ENCODE data around the gene CHST12.
A peak's percentile ranks its signal among the peaks of the same experiment; 100 is the strongest.
"Not testable (repeated sequence)": the region's sequence is repeated elsewhere in the genome, so short reads cannot be mapped to it uniquely, and the experiment has no call there.

CHST12 gene

DNA sequence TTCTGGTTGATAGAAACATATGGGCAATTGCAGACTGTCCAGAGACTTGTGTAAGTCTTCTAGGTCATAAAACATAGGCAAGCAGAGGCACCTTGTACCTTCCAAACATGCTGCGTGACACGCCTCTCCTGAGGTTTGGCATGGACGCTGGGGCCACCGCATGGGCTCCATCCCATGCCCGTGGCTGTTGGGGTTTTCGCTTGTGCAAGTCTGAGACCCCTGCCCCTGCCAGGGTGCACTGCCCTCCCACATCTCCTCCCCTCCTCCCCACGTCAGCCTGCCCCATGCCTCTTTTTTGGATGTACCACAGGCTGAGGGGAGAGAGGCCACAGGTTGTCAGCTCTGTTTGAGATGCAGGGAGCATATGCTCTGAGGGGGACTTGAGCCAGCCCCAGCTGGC is 29.8 kb upstream of the CHST12 start:
- Mint-ChIP-seq H3K4me3 (no peak overlapping the region), H3K36me3 (peaks cover 78% of the 10 kb centered on the region), H3K27ac (no peak overlapping the region), H3K4me1 (peaks cover 10% of the 10 kb centered on the region), H3K9me3 (no peaks in the 10 kb centered on the region), H3K27me3 (no peaks in the 10 kb centered on the region)
- ATAC-seq, result no peak

DNA sequence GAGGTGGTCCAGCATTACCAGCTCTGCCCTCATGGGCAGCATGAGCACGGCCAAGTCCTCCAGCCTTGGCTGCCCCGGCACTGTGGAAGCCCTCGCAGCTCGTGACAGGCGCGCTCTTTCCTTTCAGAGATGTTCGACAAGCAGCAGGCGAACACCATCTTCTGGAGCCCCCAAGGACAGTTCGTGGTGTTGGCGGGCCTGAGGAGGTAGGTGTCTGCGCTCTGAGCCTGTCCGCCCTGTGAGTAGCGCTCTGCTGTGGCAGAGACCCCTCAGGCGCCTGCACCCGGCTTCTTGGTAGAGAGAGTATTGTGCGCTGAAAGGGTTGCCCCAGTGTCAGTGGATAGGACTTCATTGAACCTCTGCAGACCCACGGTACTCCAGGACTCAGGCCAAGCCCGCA is 29.0 kb upstream of the CHST12 start:
- no peak for ATAC-seq
- no peaks in the 10 kb centered on the region for H3K9me3 Mint-ChIP-seq
- peaks cover 78% of the 10 kb centered on the region for H3K36me3 Mint-ChIP-seq

DNA sequence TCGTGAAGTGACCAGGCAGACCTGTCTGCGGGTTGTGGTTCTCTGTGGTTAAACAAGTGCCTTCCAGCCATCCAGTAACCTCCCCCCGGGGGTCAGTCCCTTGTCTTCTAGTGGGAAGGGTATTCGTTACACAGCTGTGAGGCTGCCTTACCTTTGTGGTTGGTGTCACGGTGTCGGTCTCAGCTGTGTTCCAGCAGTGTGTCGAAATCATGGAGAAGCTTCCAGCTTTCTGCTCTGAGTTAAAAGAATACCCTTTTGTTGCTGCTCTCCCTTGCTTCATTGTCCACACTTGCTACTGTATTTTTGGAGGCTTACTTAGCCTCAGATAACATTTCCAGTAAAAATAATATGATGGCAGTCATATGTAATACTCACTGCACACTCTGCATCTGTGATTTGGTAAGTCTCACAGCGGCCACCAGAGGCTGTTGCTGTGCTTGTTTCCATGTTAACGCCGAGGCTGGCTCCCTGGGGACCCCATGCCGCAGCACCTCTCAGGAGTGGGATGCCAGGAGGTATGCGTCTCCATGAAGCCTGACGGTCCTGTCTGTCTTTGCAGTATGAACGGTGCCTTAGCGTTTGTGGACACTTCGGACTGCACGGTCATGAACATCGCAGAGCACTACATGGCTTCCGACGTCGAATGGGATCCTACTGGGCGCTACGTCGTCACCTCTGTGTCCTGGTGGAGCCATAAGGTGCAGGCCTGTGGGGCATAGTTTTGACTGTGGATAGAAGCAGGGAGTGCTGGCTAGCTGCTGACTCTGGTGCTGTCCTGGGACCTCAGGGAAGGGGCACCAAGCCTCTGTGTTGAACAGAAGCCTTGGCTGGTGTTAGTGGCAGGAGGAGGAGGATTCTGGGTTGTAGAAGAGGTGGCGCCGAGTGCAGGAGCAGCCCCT is 28.3 kb upstream of the CHST12 start:
- Mint-ChIP-seq H3K9me3 (no peaks in the 10 kb centered on the region), H3K4me3 (no peak overlapping the region), H3K36me3 (peaks cover 83% of the 10 kb centered on the region), H3K4me1 (peaks cover 10% of the 10 kb centered on the region), H3K27me3 (no peaks in the 10 kb centered on the region), H3K27ac (no peak overlapping the region)
- ATAC-seq, result no peak

More for the DNA sequence above, 29.0 kb upstream of the CHST12 start:
- peaks cover 10% of the 10 kb centered on the region for H3K4me1 Mint-ChIP-seq
- H3K27ac Mint-ChIP-seq, result no peak overlapping the region
- no peaks in the 10 kb centered on the region for H3K27me3 Mint-ChIP-seq
- H3K4me3 Mint-ChIP-seq, result no peak overlapping the region

DNA sequence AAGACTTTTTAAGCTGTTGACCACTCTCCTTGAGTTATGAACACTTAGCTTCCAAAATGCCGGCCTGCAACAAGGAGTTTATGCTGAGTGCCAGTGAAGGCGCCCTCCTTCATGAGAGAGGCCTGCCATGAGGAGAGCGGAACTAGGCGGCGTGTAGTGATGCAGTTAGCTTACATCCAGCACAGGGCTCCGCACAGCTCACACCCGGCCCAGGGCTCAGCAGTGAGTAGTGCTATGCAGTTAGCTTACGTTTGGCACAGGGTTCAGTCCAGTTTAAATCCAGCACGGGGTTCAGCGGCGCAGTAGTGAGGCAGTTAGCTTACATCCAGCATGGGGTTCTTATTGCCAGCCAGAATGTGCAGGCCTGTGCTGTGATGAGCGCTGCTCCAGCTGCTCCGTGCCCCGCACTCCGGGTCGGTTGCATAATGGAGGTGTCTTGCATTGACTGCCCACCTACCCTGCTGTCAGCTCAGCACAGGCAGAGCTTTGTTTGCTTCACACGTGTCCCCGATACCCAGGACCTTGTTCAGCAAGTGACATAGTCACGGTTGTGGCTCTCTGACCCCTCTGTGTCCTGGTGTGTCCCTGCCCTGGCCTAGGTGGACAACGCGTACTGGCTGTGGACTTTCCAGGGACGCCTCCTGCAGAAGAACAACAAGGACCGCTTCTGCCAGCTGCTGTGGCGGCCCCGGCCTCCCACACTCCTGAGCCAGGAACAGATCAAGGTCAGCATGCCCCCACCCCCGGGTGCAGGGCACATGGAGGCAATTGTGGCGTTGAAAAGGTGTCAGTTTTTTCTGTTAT is 26.9 kb upstream of the CHST12 start:
- peaks cover 92% of the 10 kb centered on the region for H3K36me3 Mint-ChIP-seq
- peaks cover 10% of the 10 kb centered on the region for H3K4me1 Mint-ChIP-seq
- H3K4me3 Mint-ChIP-seq, result no peak overlapping the region
- no peak for ATAC-seq
- no peaks in the 10 kb centered on the region for H3K9me3 Mint-ChIP-seq
- peak overlapping the region; percentile 46 for H3K27ac Mint-ChIP-seq
- H3K27me3 Mint-ChIP-seq, result no peaks in the 10 kb centered on the region

DNA sequence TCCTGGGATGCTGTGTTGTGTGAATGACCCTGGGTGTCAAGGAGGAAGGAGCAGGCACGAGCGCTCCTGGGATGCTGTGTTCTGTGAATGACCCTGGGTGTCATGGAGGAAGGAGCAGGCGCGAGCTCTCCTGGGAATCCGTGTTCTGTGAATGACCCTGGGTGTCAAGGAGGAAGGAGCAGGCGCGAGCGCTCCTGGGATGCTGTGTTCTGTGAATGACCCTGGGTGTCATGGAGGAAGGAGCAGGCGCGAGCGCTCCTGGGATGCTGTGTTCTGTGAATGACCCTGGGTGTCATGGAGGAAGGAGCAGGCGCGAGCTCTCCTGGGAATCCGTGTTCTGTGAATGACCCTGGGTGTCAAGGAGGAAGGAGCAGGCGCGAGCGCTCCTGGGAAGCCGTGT is 25.9 kb upstream of the CHST12 start:
- not testable (repeated sequence) for H3K27me3 Mint-ChIP-seq, H3K9me3 Mint-ChIP-seq, ATAC-seq, H3K4me3 Mint-ChIP-seq, H3K4me1 Mint-ChIP-seq
- H3K27ac Mint-ChIP-seq, result peak overlapping the region; percentile 46
- peaks cover 92% of the 10 kb centered on the region for H3K36me3 Mint-ChIP-seq

DNA sequence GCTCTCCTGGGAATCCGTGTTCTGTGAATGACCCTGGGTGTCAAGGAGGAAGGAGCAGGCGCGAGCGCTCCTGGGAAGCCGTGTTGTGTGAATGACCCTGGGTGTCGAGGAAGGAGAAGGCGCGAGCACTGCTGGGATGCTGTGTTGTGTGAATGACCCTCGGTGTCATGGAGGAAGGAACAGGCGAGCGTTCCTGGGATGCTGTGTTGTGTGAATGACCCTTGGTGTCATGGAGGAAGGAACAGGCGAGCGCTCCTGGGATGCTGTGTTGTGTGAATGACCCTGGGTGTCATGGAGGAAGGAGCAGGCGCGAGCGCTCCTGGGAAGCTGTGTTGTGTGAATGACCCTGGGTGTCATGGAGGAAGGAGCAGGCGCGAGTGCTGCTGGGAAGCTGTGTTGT is 25.3 kb upstream of the CHST12 start:
- not testable (repeated sequence) for H3K9me3 Mint-ChIP-seq, H3K4me3 Mint-ChIP-seq

DNA sequence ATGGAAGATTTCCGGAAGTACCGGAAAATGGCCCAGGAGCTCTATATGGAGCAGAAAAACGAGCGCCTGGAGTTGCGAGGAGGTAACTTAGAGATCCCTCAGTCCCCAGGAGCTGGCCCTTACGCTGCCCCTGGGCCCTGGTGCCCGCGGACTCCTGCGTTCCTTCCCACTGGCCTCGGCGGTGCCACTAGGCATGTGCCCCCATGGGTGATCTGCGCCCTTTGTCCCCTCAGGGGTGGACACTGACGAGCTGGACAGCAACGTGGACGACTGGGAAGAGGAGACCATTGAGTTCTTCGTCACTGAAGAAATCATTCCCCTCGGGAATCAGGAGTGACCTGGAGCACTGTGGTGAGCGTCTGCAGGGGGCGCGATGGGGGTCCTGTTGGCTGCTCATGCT is 24.2 kb upstream of the CHST12 start:
- Mint-ChIP-seq H3K27me3 (no peaks in the 10 kb centered on the region), H3K4me1 (peaks cover 10% of the 10 kb centered on the region), H3K27ac (no peak overlapping the region), H3K36me3 (peaks cover 88% of the 10 kb centered on the region), H3K9me3 (no peaks in the 10 kb centered on the region), H3K4me3 (no peak overlapping the region)
- no peak for ATAC-seq

More for the DNA sequence above, 25.3 kb upstream of the CHST12 start:
- peaks cover 89% of the 10 kb centered on the region for H3K36me3 Mint-ChIP-seq
- not testable (repeated sequence) for H3K4me1 Mint-ChIP-seq, ATAC-seq, H3K27me3 Mint-ChIP-seq, H3K27ac Mint-ChIP-seq

DNA sequence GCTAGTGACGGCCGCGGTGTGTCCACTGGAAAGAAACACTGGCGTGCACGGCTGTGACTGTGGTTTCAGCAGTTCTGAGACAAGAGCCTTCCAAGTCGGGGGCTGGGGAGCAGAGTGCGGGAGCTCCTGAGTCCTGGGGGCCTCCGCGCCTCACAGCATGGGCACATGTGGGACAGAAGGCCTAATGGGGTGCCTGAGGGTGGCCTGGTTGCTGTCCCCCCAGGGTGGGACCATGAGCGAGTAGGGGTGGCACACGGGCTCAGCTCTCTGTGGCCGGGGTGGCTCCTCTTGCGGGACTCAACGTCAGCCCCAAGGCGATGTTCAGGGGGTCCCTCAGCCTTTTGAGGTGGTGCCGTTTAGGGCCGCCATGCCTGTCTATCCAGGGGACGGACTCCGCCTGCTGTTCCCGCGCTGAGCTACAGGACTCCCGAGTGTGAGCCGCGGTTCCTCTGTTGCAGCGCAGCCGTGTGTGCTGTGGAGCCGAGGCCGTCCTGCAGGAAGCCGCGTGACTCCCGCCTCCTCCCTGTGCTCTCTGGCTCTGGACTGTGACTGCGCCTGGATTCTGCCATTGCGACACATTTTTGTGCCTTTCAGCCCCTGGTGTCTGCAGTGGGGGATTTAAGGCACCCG is 23.5 kb upstream of the CHST12 start:
- Mint-ChIP-seq H3K27me3 (no peaks in the 10 kb centered on the region), H3K4me1 (peaks cover 14% of the 10 kb centered on the region), H3K27ac (no peak overlapping the region), H3K9me3 (no peaks in the 10 kb centered on the region), H3K4me3 (no peak overlapping the region), H3K36me3 (peaks cover 88% of the 10 kb centered on the region)
- no peak for ATAC-seq

DNA sequence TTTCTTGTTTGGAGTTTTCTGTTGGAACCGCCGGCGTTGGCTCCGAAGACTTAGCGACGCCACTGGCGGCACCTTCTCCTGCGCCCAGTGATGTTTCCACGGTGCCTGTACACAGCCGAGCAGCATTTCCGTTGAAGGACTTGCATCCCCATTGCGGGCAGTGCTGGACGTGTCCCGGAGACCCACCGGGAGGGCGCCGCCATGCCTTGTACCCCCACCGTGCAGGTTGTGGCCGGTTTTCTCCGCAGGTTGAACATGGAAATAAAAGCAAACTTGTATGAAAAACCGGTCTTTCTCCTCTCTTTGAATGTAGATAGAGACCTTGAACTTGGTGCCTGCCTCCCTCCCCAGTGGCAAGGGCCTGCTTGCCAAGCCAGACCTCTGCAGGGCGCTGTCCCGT is 22.9 kb upstream of the CHST12 start:
- ATAC-seq, result no peak
- no peaks in the 10 kb centered on the region for H3K9me3 Mint-ChIP-seq
- H3K27me3 Mint-ChIP-seq, result no peaks in the 10 kb centered on the region
- H3K27ac Mint-ChIP-seq, result no peak overlapping the region
- peaks cover 85% of the 10 kb centered on the region for H3K36me3 Mint-ChIP-seq
- peaks cover 14% of the 10 kb centered on the region for H3K4me1 Mint-ChIP-seq
- H3K4me3 Mint-ChIP-seq, result no peak overlapping the region

DNA sequence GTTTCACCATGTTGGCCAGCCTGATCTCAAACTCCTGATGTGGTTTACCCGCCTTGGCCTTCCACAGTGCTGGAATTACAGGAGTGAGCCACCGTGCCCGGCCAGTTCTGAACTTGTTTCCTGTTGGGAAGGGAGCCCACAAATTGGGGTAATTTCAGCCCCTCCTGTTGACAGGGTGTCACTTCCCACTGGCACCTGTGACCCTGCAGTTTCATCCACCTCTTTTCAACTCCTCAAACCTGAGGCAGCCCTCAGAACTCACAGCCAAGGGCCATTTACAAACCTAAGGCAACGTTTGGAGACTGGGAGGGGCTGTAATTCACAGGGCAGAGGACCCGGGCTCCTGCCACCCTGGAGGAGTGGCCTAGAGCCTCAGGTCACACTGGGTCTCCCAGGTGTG is 22.2 kb upstream of the CHST12 start:
- no peak for ATAC-seq
- Mint-ChIP-seq H3K4me1 (peaks cover 14% of the 10 kb centered on the region), H3K9me3 (no peaks in the 10 kb centered on the region), H3K36me3 (peaks cover 77% of the 10 kb centered on the region), H3K27me3 (no peaks in the 10 kb centered on the region), H3K27ac (no peak overlapping the region), H3K4me3 (no peak overlapping the region)

DNA sequence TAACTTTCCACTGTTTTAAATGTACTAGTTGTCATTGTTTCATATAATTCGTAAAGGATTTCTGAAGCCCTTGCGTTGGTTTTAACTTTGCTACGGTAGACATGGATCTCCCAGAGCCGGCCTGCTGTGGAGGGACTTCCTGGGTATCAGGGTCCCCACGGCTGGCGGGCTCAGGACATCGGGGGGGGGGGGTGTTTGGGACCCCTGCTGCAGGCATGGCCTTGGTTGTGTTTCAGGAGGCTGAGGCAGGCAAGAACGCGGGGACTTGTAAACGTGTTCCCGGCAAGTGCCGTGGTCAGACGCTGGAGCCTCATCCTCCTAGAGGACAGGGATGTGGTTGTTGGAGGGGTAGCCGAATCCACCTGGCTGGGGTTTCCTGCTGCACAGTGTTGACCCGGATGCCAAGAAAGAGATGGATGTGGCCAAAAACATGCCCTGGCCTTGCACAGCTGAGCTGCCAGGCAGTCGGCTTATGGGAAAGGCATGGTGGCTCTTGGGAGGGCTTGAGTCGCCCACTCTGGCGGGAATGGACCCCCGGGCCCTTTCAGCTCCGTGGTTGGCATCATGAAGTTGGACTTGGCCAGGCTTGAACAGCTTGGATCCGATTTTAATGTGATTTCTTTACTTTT is 21.4 kb upstream of the CHST12 start:
- peaks cover 69% of the 10 kb centered on the region for H3K36me3 Mint-ChIP-seq
- H3K27me3 Mint-ChIP-seq, result no peaks in the 10 kb centered on the region
- no peak for ATAC-seq
- no peak overlapping the region for H3K4me3 Mint-ChIP-seq
- peaks cover 9% of the 10 kb centered on the region for H3K4me1 Mint-ChIP-seq
- no peaks in the 10 kb centered on the region for H3K9me3 Mint-ChIP-seq
- no peak overlapping the region for H3K27ac Mint-ChIP-seq

DNA sequence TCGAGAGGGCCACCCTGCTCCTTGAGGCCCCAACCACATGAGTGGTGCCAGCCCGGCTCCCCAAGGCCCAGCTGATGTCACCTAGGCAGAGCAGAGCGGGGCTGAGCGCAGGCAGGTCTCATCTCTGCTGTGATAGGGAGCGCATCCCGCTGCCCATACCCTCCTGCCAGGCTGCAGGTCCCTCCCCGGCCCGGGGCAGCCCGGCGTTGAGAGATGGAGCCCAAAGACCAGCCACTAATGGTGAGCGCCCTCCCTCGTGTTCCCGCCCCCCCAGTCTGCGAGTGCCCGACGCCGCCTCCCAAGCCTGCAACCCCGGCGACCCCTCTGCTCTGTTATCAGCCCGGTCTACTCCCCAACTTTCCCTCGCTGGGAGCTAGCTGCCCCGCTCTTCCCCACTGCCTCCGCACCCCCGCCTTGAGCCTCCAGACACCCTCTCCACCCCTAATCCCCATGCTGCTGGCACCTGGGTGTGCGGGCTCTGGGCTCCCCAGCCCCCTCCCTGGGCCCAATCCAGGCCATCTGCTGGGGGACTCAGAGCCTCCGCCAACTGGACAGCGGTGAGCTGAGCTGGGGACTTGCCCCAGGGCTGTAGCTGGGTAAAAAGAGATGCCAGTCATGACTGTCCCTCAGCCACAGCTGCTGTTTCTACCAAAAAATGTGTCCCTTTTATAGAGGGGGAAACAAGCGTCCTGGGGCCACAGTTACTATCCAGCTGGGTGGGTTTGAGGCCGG is 19.7 kb upstream of the CHST12 start:
- Mint-ChIP-seq H3K4me3 (no peak overlapping the region), H3K4me1 (peaks cover 5% of the 10 kb centered on the region), H3K27me3 (no peaks in the 10 kb centered on the region), H3K9me3 (no peaks in the 10 kb centered on the region), H3K36me3 (peaks cover 55% of the 10 kb centered on the region), H3K27ac (no peak overlapping the region)
- no peak for ATAC-seq

DNA sequence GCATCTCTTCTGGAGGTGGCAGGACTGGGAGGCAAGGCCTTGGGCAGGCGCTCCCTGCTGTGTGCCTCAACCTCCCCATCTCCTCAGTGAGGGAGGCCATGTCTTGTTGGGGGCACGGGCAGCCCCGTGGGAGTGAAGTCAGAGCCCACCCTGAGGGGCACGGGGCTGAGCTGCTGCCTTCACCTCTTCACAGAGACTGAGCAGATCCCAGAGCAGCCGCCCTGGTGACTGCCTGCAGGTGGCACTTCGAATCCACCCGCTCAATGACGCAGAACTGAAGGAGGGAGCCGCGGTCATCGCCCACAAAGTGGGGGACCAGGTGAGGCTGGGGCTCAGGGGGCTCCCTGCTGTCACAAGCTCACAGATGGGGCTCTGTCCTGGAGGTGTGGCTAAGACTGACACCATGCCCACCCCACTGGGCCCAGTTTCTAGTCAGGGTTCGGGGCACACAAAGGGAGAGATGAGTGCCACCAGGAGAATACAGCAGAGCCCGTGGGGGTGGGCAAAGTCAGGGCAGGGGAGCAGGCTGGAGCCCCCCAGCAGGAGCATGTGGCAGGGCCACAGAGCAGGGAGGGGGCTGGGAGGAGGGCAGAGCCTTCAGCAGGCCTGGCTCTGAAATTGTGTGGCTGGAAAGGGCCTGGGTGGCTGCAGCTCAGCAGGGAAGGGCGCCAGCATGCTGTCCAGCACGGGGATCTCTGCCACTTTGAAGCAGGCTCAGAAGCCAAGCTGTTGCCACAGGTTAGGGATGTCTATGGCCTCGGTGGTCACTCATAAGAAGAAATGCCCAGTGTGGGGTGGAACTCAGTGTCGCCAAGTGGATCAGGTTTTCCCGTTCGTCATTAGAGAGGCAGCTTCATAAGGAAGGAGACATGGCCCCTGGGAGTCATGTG is 18.8 kb upstream of the CHST12 start:
- H3K27me3 Mint-ChIP-seq, result no peaks in the 10 kb centered on the region
- no peaks in the 10 kb centered on the region for H3K9me3 Mint-ChIP-seq
- ATAC-seq, result peak; percentile 24
- no peak overlapping the region for H3K4me3 Mint-ChIP-seq
- H3K4me1 Mint-ChIP-seq, result peaks cover 5% of the 10 kb centered on the region
- peaks cover 46% of the 10 kb centered on the region for H3K36me3 Mint-ChIP-seq
- H3K27ac Mint-ChIP-seq, result no peak overlapping the region

DNA sequence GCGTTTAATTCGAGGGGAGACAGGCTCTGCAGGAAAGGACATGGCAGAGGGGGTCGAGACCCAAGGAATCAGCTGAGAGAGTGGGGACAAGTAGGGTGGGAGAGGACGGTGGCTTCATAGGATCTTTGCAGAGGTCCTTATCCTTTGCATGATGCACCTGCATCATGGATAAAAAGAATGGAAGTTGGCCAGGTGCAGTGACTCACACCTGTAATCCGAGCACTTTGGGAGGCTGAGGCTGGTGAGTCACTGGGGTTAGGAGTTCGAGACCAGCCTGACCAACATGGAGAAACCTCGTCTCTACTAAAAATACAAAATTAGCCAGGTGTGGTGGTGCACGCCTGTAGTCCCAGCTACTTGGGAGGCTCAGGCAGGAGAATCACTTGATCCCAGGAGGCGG is 17.3 kb upstream of the CHST12 start:
- H3K27ac Mint-ChIP-seq, H3K4me3 Mint-ChIP-seq, ATAC-seq, H3K9me3 Mint-ChIP-seq, H3K27me3 Mint-ChIP-seq, H3K4me1 Mint-ChIP-seq: not testable (repeated sequence)
- peaks cover 31% of the 10 kb centered on the region for H3K36me3 Mint-ChIP-seq
